SU-DHL-6 (cell line): ENCODE measurements around the gene CXXC5.

Source experiments
- EZH2phosphoT487 ChIP-seq: fragments of 200-600 bp; sonication (generic), shearing (Covaris generic); conservative IDR thresholded peaks from 2 replicates; pipeline ENCODE4 v1.6.1; 2018; ENCODE audit warnings: mild to moderate bottlenecking, antibody characterized with exemption, low read length, moderate library complexity, mixed read lengths
- TF ChIP-seq, protein P1 (sequence below): fragments of 200-600 bp; sonication (generic); IDR thresholded peaks from one replicate; pipeline ENCODE4 v1.5.1; 2017; ENCODE audit warnings: antibody characterized with exemption, mild to moderate bottlenecking, low read length, moderate library complexity; ENCODE audit not compliant: insufficient read depth, poor library complexity, severe bottlenecking

DNA sequence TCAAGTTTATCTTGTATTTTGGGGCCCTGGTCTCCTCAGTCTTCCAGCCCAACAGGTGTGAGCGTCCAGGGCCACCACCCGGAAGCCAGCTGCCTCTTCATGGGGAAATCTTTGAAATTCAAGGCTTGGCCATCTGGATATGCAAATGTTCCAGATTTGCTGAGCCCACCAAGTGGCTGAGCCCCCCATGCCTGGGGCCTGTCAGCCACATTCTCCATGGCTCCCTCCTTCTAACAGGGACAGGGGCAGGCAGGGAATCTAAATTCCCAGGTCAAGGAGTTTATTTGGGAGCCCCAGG lies 14.2 kb upstream of the CXXC5 start:
- TF ChIP-seq, protein P1, sequence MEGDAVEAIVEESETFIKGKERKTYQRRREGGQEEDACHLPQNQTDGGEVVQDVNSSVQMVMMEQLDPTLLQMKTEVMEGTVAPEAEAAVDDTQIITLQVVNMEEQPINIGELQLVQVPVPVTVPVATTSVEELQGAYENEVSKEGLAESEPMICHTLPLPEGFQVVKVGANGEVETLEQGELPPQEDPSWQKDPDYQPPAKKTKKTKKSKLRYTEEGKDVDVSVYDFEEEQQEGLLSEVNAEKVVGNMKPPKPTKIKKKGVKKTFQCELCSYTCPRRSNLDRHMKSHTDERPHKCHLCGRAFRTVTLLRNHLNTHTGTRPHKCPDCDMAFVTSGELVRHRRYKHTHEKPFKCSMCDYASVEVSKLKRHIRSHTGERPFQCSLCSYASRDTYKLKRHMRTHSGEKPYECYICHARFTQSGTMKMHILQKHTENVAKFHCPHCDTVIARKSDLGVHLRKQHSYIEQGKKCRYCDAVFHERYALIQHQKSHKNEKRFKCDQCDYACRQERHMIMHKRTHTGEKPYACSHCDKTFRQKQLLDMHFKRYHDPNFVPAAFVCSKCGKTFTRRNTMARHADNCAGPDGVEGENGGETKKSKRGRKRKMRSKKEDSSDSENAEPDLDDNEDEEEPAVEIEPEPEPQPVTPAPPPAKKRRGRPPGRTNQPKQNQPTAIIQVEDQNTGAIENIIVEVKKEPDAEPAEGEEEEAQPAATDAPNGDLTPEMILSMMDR: no peak
- no peak for TF ChIP-seq EZH2phosphoT487
